Non-pigmented ciliary epithelial cell (primary cell): Measurements from ENCODE around the gene EXOC6B.

ENCODE experiments used
- DNase-seq: peaks from one replicate; pipeline ENCODE4 v3.0.0-alpha.2; 2010; ENCODE audit warnings: low read depth

The EXOC6B gene

DNA sequence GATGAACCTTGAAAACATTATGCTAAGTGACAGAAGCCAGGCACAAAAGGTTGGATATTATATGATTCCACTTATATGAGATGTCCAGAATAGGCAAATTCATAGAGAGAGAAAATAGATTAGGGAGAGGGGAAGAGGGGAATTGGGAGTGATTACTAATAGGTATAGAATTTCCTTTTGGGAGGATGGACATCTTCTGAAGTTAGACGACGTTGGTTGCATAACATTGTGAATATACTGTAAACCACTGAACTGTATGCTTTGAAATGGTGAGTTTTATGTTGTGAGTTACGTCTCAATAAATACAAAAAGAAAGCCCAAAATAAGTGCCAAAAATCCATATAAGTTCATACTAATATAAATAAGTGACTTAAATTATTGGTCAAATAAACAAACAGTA lies 659.6 kb downstream of the EXOC6B start:
- DNase-seq = no peak

DNA sequence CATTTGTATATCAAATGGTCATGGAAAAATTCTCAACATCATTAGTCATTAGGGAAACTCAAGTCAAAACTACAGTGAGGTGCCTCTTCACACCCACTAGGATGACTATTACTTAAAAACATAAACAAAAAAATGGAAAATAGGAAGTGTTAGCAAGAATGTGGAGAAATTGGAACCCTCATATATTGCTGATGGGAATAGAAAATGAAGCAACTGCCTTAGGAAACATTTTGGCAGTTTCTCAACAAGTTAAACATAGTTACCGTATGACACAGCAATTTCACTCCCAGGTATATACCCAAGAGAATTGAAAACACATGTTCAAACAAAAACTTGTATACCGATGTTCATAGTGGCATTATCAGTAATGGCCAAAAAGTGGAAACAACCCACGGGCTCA lies 660.0 kb downstream of the EXOC6B start:
- DNase-seq = no peak

DNA sequence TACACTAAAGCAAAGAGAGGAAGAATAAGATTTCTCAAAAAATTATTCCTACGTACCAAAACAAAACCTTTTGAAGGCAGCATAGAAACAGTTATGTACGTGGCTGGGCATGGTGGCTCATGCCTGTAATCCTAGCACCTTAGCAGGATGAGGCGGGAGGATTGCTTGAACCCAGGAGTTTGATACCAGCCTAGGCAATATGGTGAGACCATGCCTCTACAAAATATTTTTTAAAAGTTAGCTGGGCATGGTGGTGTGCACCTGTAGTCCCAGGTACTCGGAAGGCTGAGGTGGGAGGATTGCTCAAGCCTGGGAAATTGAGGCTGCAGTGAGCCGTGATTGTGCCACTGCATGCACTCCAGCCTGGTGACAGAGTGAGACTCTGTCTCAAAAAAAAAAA lies 663.3 kb downstream of the EXOC6B start:
- DNase-seq = no peak

DNA sequence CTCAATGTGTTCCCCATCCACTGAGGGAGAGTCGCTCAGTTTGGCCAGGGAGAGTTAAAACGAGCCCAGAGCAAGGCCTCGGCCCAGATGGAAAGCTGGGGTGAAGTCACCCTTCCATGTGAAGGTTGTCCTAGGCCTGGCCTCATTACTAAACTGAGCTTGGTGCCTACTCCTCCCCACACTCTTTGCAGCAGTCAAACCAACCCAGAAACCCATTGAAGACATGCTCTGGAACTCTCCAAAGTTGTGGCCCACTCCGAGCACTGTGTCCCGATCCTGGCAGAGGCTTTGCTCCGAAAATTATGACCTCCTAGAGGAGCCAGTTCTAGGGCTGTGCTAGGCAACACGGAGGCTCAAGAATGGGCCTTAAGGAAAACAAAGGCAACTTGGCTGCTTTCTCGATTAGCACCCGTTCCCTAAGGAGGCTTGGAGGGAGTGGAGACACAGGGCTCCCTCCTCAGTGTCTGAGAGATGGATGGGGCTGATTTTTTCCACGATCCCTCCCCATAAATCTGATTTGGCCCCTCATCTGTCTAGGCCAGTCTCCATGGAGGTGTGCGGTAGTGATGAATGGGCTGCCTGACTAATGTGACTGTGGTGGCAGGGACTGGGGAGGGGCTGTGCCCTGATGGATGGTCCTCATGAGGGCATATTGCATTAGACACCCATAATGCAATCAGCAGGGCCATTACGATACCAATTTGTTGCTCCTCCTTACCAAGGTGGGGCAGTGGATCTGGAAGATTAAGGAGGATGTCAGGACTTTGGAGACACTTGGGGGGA lies 666.4 kb downstream of the EXOC6B start:
- no peak for DNase-seq

DNA sequence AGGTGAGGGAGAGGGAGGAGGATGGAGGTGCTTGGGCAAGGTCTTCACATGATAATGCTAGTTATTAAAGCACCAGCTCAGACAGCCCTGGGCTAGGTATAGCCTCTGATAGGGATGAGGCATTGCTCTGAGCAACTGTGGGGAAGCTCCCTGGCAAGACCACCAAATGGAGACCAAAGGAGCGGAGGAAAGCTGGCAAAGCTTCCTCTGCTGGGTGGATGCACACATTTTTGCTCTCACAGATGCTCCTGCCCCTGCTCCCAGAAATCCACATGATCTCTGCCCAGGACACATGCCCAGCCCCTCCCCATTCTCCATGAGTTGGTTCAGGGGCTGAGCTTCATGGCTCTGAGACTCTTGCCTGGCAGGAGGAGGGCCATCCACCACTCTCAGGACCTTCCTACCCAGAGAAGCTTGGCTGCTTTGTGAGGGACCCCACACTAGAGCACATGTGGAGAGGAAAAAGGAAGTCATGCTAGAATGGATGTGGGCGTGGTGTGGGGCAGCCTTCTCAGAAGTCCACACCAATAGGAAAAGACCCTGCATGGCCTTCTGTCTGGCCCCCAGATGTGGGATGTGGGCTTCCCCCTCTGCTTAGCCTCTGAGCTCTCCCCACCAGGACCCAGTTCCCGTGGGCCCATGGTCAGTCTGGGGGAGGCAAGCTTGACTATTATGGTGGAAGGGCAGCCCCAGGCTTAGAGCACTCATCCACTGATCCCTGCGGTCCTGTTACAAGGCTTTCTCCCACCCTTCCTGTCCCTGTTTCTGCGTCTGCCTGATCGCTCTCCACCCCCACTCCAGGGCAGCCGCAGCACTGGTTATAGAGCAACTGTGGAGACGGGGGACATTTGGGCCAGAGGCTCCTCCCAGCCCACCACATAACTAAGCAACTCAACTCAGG lies 667.7 kb downstream of the EXOC6B start:
- no peak for DNase-seq

DNA sequence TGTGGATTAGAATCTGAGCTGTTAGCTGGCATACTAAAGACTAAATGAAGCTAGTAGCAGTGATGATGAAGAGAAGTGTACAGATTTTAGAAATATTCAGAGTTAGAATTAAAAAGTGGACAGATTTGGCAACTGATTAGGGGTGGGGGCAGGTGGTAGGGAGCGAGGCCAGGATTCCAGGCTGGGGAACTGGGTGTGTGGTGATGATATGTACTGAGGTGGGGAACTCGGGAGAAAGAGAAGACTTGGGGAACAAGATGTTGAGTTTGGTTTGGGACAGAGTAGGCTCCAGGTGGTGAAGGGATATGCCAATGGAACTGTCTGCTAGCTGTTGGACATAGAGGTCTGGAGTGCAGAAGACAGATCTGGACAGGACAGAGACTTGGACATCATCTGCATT lies 669.0 kb downstream of the EXOC6B start:
- DNase-seq = no peak

DNA sequence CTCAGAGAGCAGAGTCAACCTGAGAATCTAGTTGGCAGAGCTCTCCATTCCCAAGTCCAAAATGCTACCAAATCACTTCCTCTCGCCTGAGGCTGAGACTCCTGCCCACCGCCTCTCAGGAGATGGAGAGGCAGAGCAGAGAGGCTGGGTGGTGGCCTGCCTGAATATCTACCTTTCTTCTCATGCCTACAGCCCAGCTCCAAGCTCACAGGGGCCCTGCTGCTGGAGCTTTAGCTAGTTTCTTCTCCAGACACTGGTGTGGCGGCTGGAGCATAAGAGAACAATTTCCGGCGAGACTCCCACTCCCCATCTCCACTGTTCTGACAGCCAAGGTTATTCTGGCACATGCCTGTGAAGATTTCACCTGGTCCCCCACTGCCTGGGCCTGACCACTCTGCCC lies 670.1 kb downstream of the EXOC6B start:
- no peak for DNase-seq

DNA sequence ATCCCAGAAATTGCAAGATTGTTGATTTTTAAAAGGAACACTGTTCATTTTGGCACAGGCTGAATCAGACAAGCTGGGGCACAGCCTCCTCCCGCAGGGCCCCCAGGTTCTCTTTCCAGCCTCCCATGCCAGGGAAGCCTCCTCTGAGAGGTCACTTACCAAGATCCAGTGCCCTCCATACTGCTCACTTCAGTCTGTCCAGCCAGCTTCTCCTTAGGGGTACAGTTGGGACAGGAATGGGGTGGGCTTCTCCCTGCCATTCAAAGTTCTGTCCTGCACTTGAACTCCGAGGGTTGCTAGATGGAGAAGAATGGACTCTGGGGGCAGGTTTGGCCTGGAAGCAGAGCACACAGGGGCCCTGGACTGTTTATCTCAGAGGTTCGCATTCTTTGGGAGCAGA lies 670.7 kb downstream of the EXOC6B start:
- no peak for DNase-seq

DNA sequence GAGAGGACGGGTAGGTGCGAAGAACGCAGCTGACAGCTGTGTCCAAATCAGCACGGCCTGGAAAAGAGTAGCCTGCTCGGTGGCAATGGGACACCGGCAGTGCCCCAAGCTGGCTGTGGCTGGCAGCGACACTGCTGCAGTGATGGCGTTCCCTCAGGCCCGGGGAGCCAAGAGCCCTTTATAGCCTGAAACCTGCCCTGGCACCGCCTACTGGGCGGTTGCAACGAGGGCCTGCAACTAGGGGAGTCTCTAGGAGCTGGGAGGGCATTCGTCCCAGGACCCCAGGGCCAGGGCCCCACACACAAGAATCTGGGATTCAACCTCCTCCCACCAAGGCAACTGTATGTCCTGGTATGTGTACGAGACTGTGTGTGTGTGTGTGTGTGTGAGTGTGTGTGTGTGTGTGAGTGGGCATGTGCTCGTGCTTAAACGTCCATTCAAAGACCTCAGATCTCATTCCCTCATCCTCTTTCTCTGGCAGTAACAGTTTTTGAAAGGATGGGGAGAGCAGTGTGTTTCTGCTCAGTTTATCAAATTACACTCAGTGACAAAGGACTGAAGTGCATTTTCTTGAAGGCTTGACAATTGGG lies 671.4 kb downstream of the EXOC6B start:
- DNase-seq = no peak

DNA sequence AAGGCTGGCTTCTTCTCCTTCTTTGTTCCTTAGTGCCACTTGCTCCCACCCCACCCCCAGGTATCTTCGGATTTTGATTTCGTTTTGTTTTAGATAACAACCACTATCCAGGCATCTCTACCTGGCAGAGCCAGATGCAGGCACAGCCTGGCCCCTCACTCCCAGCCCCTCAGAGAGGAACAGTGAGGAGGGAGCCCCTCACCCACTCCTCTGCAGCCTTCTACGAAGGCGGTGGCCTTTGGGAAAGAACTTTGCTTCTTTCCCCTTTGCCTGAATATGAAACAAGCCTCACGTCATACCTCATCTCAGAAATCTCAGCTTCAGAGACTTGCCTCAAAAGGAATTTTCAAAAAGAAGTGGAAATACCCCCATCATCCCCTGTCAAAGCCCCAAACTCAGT lies 671.9 kb downstream of the EXOC6B start:
- no peak for DNase-seq

DNA sequence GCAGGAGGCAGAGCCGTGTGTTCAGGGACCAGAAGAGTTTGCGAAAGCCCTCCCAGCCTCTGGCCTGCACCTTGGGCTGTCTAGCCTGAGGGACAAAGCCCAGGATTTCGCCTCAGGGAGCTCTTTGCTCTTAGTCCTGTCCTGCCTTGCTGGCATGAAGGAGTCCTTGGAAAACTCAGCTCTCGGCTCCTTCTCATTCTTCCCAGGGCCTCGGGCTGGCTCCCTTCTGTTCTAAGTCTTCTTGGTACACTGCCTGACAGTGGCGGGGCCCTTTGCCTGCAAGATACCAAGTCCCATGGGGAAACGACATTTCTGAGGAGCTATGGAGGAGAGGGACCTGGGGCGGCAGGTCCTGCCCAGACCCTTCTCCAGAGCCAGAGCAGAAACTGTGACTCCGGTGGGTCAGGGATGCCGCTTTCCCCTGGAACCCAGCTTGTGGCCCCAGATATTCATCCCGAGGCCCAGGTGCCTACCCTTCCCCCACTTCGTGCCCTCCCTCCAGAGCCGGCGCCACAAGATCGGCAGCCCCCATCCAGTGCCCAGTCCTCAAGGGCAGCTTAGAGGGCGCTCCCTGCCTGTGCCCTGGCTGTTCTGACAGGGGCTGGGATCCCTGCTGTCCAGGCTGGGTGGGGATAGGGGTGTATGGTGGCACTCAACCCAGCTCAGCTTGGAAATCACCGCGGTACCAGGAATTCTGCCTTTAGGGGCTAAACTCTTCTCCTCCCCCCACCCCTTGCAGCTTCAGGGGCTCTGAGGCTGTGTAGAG lies 672.6 kb downstream of the EXOC6B start:
- no peak for DNase-seq

DNA sequence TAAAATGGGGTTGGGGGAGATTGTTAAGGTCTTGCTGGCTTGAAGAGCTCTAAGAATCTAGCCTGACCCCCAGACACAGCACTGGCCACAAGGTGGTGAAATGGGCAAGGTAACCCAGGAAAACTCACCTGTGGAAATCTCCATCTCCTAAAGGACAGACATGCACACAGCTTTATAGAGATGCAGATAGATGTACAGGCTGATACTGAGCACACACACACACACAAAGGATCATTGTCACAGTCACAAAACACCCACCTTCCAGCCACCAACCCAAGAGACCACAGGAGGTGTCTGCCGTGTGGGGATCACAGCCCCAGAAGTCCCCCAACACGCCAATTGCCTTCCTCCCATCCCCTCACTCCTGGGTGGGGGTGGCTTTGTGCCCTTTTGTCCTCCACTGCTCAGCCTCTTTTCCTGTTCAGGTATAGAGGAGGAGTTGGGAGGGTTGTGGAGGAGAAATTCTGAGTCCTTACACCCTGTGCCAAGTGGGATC lies 674.9 kb downstream of the EXOC6B start:
- no peak for DNase-seq

DNA sequence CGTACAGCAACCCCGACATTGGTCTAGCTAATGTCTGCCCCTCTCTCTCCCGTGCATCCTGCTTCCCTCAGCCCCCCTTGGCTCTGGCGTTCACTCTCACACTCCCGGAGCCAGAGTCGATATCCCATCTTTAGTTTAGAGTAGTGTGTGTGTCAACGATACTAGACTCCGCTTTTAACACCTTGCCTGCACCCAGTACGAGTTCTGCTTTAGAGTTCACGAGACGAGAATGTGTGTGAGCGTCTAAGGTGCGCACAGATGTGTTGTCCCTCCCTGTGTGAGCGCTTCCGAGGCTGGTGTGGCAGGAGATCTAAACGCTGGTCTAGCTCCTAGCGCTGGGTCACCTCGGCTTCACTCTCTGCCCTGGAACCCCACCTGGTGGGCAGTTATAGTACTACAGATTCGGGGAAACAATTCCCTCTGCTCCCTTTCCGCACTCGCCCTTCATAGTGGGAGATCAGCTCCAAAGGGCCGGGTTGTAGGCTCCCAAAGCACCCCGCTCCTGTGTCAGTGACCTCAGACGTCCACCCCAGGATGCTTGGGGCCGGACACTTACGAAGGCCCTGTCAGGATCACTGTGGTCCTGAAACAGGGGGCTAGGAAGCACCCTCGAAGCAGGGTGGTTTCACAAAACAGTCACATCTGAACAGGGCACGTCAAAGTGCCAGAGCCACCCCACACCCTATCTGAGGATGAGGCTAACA lies 675.5 kb downstream of the EXOC6B start:
- DNase-seq = no peak

DNA sequence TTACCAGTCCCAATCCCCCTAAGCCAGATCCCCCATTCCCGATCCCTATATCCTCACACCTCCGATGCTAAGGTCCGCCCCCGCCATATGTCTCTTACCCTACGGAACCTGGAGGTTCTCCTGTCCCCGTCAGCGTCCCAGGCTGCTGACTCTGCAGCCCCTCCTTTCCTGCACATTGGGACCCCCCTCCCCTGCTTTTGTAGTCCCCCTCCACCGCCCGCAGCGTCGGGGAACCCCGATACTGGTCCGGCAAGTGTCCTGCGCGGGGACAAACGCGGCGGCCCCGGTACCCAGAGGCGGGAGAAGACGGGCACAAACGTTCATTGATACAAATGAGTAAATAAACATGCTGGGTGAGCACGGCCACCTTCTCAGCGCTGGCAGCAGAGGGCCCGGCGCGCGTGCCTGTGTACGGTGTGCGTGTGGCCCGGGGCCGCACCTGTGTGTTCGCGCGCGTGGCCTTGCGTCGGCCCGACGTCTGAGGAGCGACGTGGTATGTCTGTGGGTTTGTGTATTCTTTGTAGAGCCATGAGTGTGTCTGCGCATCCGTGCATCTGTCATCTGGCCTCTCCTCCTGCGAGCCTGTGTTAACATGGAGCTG lies 676.2 kb downstream of the EXOC6B start:
- no peak for DNase-seq

DNA sequence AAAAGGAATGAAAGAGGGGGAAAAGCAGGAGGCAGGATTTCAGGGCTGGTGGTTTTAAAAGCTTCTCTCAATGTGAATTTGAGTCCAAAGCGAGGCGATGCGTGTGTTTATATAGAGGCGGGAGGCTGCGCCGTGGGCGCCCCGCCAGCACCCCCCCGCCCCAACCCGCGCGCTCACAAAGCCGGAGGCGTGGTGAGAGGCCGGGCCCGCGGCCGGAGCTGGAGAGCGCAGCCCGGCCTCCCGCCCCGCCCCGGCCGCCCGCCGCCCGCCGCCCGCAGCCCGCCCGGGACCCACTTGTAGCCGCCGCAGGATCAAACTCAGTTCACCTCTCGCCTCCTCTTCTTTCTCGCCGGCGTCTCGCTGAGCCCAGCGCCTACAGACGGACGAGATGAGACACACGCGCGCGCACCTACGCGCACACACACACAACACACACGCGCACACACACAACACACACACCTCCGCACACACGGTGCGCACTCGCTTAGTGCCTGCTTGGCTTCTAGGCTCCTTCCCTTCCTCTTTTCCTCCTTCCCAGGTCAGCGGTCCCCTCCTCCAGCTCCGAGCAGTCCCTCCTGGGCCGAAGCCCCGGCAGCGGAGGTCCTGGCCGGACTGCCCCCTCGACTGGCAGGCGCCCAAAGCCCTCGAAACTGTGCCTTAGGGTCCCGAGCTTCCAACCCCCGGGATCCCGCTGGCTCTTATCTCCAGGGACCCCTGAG lies 676.8 kb downstream of the EXOC6B start:
- DNase-seq = no peak

DNA sequence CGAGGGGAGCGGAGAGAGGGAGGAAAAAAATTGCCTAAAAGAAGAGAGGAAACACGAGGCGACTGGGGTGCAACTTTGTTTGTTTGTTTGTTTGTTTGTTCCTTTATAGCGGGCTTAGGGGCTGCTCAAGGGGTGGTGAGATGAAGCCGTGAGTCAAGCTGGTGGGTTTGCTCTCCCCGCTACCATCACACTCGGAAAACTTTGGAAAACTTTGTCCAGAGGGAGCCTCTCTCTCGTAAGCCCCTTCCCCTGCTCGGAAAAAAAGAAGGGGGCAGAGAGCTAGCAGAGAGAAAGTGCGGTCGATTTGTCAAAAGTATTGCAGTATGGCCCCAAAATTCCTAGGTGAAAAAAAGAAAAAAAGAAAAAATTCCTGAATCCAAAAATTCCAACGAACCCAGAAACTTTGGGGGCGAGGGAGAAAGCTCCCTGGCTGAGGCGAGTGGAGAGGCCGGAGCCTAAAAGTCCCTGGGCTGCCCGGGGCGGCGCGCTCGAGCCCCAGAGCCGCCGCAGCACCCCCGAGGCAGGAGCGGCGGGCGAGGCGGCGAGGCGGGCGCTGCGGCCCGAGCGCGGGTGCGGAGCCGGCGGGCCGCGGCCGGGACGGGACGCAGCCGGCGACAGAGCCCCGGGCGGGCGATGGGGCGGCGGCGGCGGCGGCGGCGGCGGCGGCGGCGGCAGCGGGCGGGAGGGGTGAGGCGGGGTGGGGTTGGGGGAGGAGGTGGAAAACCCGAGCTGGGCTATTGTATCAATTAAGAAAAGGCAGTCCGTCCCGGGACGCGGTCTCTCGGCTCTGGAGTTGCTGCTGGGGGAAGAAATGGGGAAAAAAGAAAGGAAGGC lies 677.6 kb downstream of the EXOC6B start:
- DNase-seq = no peak

DNA sequence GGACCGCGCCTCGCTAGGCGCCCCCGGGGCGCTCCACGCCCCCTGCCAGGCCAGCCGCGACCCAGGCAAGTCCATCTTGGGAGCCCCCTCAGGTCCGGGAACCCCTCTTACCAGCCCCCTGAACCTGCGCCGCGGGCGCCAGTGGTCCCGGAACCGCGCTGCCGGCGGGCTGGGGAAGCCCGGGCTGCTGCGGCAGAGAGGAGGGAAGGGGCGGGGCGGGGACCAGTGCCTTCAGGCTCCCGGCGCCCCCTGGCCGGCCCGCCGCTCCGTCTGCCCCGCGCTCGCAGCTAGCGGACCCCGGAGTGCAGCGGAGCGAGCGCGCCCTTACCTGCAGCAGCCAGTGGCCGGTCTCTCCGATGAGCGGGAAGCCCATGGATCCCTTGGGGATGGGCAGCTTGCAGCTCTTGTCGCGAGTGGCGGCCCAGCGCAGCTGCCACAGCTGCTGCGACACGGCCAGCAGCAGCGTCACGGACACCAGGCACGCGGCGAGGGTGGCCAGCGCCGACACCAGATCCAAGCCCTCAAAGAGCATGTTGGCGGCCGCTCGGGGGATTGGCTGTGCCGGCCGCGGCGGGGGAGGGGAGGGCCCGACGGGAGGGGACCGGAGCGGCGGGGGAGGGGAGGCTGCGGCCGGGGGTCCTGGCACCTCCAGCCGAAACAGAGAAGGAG lies 678.4 kb downstream of the EXOC6B start, which contains the start of gene CYP26B1:
Gene CYP26B1, minus strand, starts transcription at position 560 of the 669 bp plus-strand sequence. Its CDS starts 28 bp downstream, at position 532.
- DNase-seq = no peak
